ENCODE results near the gene POU4F3. TPM values are rescaled to one million over a fixed set of nuclear protein-coding genes. Genes with fewer than 3 reads are reported as not detected.

POU4F3 gene
- total RNA-seq, 3 donors from 2014 or later = 0.15 TPM; not detected in 2

DNA sequence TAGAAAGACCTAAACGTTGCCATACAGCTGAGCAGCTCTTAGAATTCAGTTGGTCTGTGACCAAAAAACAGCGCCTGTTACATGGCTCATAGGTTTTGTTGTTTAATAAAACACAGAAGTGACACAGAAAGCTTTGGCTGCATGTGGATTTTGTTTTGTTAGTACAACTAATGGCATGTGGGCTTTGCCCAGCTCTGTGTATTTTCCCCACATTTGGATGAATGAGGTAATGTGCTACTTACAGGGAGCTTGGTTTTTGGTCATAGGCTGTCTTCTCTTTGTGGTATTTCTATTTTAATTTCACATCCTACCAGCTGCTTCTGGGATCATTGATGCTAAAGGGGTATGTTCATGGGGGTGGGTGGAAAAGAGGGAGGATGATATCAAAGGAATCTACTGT is 37.0 kb upstream of the POU4F3 start:
- Histone ChIP-seq H3K9me3 (no peaks in the 10 kb centered on the region), H3K4me3 (no peak overlapping the region), H3K27me3 (no peaks in the 10 kb centered on the region), H3K4me1 (no peaks in the 10 kb centered on the region), H3K36me3 (no peaks in the 10 kb centered on the region), H3K27ac (no peak overlapping the region)
- DNase-seq (ENCODE audit: low spot score in 2 of 2) = no peak
- intact Hi-C loops (cut with DNase I; ENCODE audit: low total_unique reads) = no loop called here
- TF ChIP-seq POLR2A (IDR thresholded peaks at IDR 0.05) (no peak), POLR2AphosphoS5 (IDR thresholded peaks at IDR 0.05) (no peak)
- TF ChIP-seq, protein P1, sequence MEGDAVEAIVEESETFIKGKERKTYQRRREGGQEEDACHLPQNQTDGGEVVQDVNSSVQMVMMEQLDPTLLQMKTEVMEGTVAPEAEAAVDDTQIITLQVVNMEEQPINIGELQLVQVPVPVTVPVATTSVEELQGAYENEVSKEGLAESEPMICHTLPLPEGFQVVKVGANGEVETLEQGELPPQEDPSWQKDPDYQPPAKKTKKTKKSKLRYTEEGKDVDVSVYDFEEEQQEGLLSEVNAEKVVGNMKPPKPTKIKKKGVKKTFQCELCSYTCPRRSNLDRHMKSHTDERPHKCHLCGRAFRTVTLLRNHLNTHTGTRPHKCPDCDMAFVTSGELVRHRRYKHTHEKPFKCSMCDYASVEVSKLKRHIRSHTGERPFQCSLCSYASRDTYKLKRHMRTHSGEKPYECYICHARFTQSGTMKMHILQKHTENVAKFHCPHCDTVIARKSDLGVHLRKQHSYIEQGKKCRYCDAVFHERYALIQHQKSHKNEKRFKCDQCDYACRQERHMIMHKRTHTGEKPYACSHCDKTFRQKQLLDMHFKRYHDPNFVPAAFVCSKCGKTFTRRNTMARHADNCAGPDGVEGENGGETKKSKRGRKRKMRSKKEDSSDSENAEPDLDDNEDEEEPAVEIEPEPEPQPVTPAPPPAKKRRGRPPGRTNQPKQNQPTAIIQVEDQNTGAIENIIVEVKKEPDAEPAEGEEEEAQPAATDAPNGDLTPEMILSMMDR (IDR thresholded peaks at IDR 0.05) = no peak

DNA sequence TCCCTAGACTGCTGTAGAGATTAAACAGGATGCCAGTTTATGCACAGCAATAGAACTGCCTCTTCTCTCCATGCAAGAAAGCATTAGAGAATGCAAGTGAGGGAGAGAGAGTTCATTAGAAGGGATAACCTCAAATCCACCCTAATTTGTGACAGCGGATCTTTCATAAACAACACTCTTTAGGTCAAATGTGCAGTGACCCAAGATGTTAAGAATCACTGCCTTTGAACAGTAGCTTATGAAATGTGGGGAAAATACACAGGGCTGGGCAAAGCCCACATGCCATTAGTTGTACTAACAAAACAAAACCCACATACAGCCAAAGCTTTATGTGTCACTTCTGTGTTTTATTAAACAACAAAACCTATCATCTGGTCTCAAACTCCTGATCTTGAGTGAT is 36.2 kb upstream of the POU4F3 start:
- Histone ChIP-seq H3K4me3 (no peak overlapping the region), H3K36me3 (no peaks in the 10 kb centered on the region), H3K9me3 (no peaks in the 10 kb centered on the region), H3K27ac (no peak overlapping the region), H3K4me1 (no peaks in the 10 kb centered on the region), H3K27me3 (no peaks in the 10 kb centered on the region)
- intact Hi-C loops (cut with DNase I; ENCODE audit: low total_unique reads) = no loop called here
- TF ChIP-seq POLR2AphosphoS5 (IDR thresholded peaks at IDR 0.05) = no peak
- TF ChIP-seq, protein P1 (IDR thresholded peaks at IDR 0.05) = no peak
- no peak for TF ChIP-seq POLR2A (IDR thresholded peaks at IDR 0.05)
- DNase-seq (ENCODE audit: low spot score in 2 of 2) = no peak

DNA sequence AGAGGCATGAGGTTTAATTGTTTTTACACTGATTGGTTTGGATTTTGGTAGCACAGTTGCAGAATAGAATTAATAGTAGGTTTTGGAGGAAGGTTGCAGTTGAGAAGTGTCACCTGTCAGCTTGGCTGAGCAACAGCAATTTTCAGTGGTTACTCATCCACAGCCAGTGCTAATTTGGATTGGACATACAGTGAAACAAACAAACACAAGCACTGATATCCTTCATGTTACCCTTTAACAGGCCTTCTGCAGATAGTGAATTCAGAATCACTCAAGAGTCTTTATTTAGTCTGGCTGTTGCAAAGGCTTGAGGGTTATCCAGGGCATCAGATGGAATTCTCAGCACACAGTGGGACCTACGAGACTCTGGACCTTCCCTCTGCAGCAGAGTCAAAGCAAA is 31.8 kb upstream of the POU4F3 start:
- H3K27ac ChIP-seq = no peak overlapping the region
- no peaks in the 10 kb centered on the region for H3K27me3 ChIP-seq
- no peaks in the 10 kb centered on the region for H3K36me3 ChIP-seq
- TF ChIP-seq POLR2AphosphoS5 (IDR thresholded peaks at IDR 0.05) = no peak
- TF ChIP-seq, protein P1 (IDR thresholded peaks at IDR 0.05) = no peak
- TF ChIP-seq POLR2A (IDR thresholded peaks at IDR 0.05) = no peak
- no peak overlapping the region for H3K4me3 ChIP-seq
- H3K9me3 ChIP-seq = no peaks in the 10 kb centered on the region
- no peak for DNase-seq (ENCODE audit: low spot score in 2 of 2)
- H3K4me1 ChIP-seq = no peaks in the 10 kb centered on the region
- intact Hi-C loops (cut with DNase I; ENCODE audit: low total_unique reads) = no loop called here

DNA sequence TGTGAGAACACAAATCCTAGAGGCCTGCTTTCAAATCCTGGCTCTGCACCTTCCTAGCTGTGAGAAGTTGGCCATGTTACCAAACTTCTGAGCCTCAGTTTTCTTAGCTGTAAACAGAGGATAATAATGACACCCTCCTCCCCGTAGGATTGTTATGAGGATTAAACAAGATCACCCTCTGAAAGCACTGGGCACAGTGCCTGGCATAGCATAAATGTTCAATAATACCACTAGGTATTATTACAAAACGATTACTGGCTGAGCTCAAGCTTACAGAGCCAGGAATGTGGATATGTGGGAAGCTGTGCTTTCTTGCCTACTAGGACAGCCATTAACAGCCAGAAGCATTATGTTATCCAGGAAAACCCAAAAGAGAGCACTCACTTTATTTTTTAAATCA is 30.8 kb upstream of the POU4F3 start:
- DNase-seq (ENCODE audit: low spot score in 2 of 2) = no peak
- intact Hi-C loops (cut with DNase I; ENCODE audit: low total_unique reads) = no loop called here
- H3K4me1 ChIP-seq = no peaks in the 10 kb centered on the region
- H3K4me3 ChIP-seq = no peak overlapping the region
- no peaks in the 10 kb centered on the region for H3K9me3 ChIP-seq
- no peaks in the 10 kb centered on the region for H3K27me3 ChIP-seq
- H3K27ac ChIP-seq = no peak overlapping the region
- H3K36me3 ChIP-seq = no peaks in the 10 kb centered on the region
- TF ChIP-seq POLR2A (IDR thresholded peaks at IDR 0.05) (no peak), POLR2AphosphoS5 (IDR thresholded peaks at IDR 0.05) (no peak)
- TF ChIP-seq, protein P1 (IDR thresholded peaks at IDR 0.05) = no peak

DNA sequence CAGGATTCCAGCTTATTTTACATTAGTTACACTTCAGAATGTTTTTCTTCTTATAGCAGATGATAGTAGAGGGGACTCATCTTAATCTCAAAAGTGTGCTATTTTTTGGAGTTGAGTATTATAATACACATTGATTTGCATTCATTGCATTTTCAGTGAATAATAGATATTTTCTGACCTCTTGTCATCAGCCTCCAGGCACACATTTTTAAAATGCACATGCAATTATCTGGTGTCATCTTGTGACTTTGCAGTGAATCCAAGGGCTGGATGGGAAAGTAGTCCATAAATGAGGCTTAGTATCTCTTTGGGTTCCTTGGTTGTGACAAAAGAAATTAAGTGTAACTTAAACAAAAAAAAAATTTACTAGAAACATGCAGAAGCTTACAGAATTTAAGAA is 28.1 kb upstream of the POU4F3 start:
- no peaks in the 10 kb centered on the region for H3K27me3 ChIP-seq
- H3K4me3 ChIP-seq = no peak overlapping the region
- H3K36me3 ChIP-seq = no peaks in the 10 kb centered on the region
- no peak overlapping the region for H3K27ac ChIP-seq
- no peak for DNase-seq (ENCODE audit: low spot score in 2 of 2)
- H3K9me3 ChIP-seq = no peaks in the 10 kb centered on the region
- intact Hi-C loops (cut with DNase I; ENCODE audit: low total_unique reads) = no loop called here
- H3K4me1 ChIP-seq = no peaks in the 10 kb centered on the region
- no peak for TF ChIP-seq POLR2AphosphoS5 (IDR thresholded peaks at IDR 0.05)
- TF ChIP-seq, protein P1 (IDR thresholded peaks at IDR 0.05) = no peak
- TF ChIP-seq POLR2A (IDR thresholded peaks at IDR 0.05) = no peak
